Neural cell (in vitro differentiated cells): ENCODE measurements around the gene NPRL2. TPM values are rescaled to one million over a fixed set of nuclear protein-coding genes. Genes with fewer than 3 reads are reported as not detected.

ENCODE experiments used
- H2AFZ ChIP-seq: fragments of 200-600, 300-800 bp; sonication (generic), shearing (Covaris generic); 2 replicates; pipeline ENCODE4 v1.6.0; 2014; ENCODE audit warnings: low read depth, mild to moderate bottlenecking, antibody characterized with exemption, low read length, moderate library complexity
- H3F3A ChIP-seq: fragments of 200-600 bp; shearing (Covaris generic); 2 replicates; pipeline ENCODE4 v1.6.1; 2016; ENCODE audit warnings: mild to moderate bottlenecking, moderate library complexity, mixed read lengths, antibody characterized with exemption, low read length; ENCODE audit not compliant: insufficient read depth, poor library complexity, severe bottlenecking
- H3K27ac ChIP-seq: fragments of 200-600, 300-800 bp; sonication (generic), shearing (Covaris generic); 2 replicates; pipeline ENCODE4 v1.5.1; 2014; ENCODE audit warnings: mild to moderate bottlenecking, low read length, moderate library complexity
- H3K27me3 ChIP-seq: fragments of 300-800, 200-600 bp; sonication (generic), shearing (Covaris generic); 2 replicates; pipeline ENCODE4 v1.6.0; 2014; ENCODE audit warnings: mild to moderate bottlenecking, low read depth, low read length, moderate library complexity; ENCODE audit not compliant: insufficient read depth
- H3K36me3 ChIP-seq: fragments of 300-800, 200-600 bp; sonication (generic), shearing (Covaris generic); 2 replicates; pipeline ENCODE4 v1.5.1; 2014; ENCODE audit warnings: mild to moderate bottlenecking, antibody characterized with exemption, low read length, moderate library complexity; ENCODE audit not compliant: insufficient read depth
- H3K4me2 ChIP-seq: fragments of 300-800, 200-600 bp; sonication (generic), shearing (Covaris generic); 2 replicates; pipeline ENCODE4 v1.6.0; 2014; ENCODE audit warnings: mild to moderate bottlenecking, low read length
- H3K4me3 ChIP-seq: fragments of 300-800, 200-600 bp; sonication (generic), shearing (Covaris generic); 2 replicates; pipeline ENCODE4 v1.5.1; 2014; ENCODE audit warnings: mild to moderate bottlenecking, low read length, moderate library complexity
- H3K79me2 ChIP-seq: fragments of 200-600 bp; shearing (Covaris generic); replicated peaks from 2 replicates; pipeline ENCODE4 v1.6.0; 2014; ENCODE audit warnings: mild to moderate bottlenecking, low read length, moderate library complexity; ENCODE audit not compliant: insufficient read depth
- H3K9ac ChIP-seq: fragments of 300-800, 200-600 bp; sonication (generic), shearing (Covaris generic); 2 replicates; pipeline ENCODE4 v1.6.1; 2016; ENCODE audit warnings: mild to moderate bottlenecking, low read length, mixed read lengths
- H3K9me2 ChIP-seq: fragments of 200-600 bp; shearing (Covaris generic); 2 replicates; pipeline ENCODE4 v1.6.1; 2016; ENCODE audit warnings: mild to moderate bottlenecking, low read length, mixed read lengths; ENCODE audit not compliant: insufficient read depth
- H3K9me3 ChIP-seq: fragments of 200-600, 300-800 bp; sonication (generic), shearing (Covaris generic); 2 replicates; pipeline ENCODE4 v1.6.1; 2016; ENCODE audit warnings: mild to moderate bottlenecking, mixed run types, low read length, moderate library complexity, mixed read lengths
- H4K20me1 ChIP-seq: fragments of 200-600 bp; shearing (Covaris generic); 2 replicates; pipeline ENCODE4 v1.6.1; 2016; ENCODE audit warnings: mild to moderate bottlenecking, mixed run types; ENCODE audit not compliant: insufficient read depth
- CTCF ChIP-seq: fragments of 450-650 bp; IDR thresholded peaks from 2 replicates; pipeline ENCODE4 v1.5.1; 2014; ENCODE audit warnings: antibody characterized with exemption, mild to moderate bottlenecking, moderate library complexity; ENCODE audit not compliant: poor library complexity, severe bottlenecking
- EP300 ChIP-seq: fragments of 450-650 bp; conservative IDR thresholded peaks from 2 replicates; pipeline ENCODE4 v1.6.1; 2014; ENCODE audit warnings: antibody characterized with exemption, mild to moderate bottlenecking, moderate library complexity; ENCODE audit not compliant: poor library complexity, severe bottlenecking
- EZH2 ChIP-seq: fragments of 200-600, 300-800 bp; shearing (Covaris generic), sonication (generic); IDR thresholded peaks from 2 replicates; pipeline ENCODE4 v1.6.1; 2014; ENCODE audit warnings: antibody characterized with exemption, low read length, borderline replicate concordance, mild to moderate bottlenecking; ENCODE audit not compliant: insufficient read depth, poor library complexity, severe bottlenecking
- MXI1 ChIP-seq: fragments of 450-650 bp; conservative IDR thresholded peaks from 2 replicates; pipeline ENCODE4 v1.6.1; 2014; ENCODE audit warnings: antibody characterized with exemption, mild to moderate bottlenecking; ENCODE audit not compliant: poor library complexity, severe bottlenecking
- POLR2AphosphoS5 ChIP-seq: IDR thresholded peaks from 2 replicates; pipeline ENCODE4 v1.6.1; 2012
- RAD21 ChIP-seq: fragments of 450-650 bp; conservative IDR thresholded peaks from 2 replicates; pipeline ENCODE4 v1.6.1; 2014; ENCODE audit warnings: antibody characterized with exemption, mild to moderate bottlenecking, moderate library complexity
- SMC3 ChIP-seq: fragments of 450-650 bp; conservative IDR thresholded peaks from 2 replicates; pipeline ENCODE4 v1.6.1; 2014; ENCODE audit warnings: antibody characterized with exemption, mild to moderate bottlenecking, moderate library complexity; ENCODE audit not compliant: poor library complexity
- TAF1 ChIP-seq: IDR thresholded peaks from 2 replicates; pipeline ENCODE4 v1.6.1; 2012; ENCODE audit warnings: low read depth
- polyA plus RNA-seq: library from polyadenylated mRNA; depleted of rRNA; stranded (reverse); fragments of >200 nt; gene quantifications from 2 replicates; pipeline ENCODE4 v1.2.3, GENCODE V29; 2014
- TF ChIP-seq, protein P1 (sequence below): IDR thresholded peaks from 2 replicates; pipeline ENCODE4 v1.6.1; 2012; ENCODE audit warnings: borderline replicate concordance

NPRL2 gene
- polyA plus RNA-seq, 1 donor from 2014 or later = 118 TPM

- Histone ChIP-seq H3K79me2 (no peaks in the 10 kb centered on the region), H3K4me2 (no peak overlapping the region), H3K9me2 (no peaks in the 10 kb centered on the region), H4K20me1 (no peaks in the 10 kb centered on the region), H3K27ac (no peak overlapping the region), H3K27me3 (no peaks in the 10 kb centered on the region), H3K4me3 (no peak overlapping the region), H3K9ac (no peak overlapping the region), H2AFZ (no peak overlapping the region), H3K36me3 (peaks cover 7% of the 10 kb centered on the region), H3K9me3 (no peaks in the 10 kb centered on the region), H3F3A (no peaks in the 10 kb centered on the region)
- TF ChIP-seq EZH2 = no peak
- TF ChIP-seq CTCF = no peak
- no peak for TF ChIP-seq EP300
- no peak for TF ChIP-seq SMC3
- TF ChIP-seq TAF1 = no peak
- no peak for TF ChIP-seq POLR2AphosphoS5
- no peak for TF ChIP-seq MXI1
- TF ChIP-seq RAD21 = no peak
- TF ChIP-seq, protein P1, sequence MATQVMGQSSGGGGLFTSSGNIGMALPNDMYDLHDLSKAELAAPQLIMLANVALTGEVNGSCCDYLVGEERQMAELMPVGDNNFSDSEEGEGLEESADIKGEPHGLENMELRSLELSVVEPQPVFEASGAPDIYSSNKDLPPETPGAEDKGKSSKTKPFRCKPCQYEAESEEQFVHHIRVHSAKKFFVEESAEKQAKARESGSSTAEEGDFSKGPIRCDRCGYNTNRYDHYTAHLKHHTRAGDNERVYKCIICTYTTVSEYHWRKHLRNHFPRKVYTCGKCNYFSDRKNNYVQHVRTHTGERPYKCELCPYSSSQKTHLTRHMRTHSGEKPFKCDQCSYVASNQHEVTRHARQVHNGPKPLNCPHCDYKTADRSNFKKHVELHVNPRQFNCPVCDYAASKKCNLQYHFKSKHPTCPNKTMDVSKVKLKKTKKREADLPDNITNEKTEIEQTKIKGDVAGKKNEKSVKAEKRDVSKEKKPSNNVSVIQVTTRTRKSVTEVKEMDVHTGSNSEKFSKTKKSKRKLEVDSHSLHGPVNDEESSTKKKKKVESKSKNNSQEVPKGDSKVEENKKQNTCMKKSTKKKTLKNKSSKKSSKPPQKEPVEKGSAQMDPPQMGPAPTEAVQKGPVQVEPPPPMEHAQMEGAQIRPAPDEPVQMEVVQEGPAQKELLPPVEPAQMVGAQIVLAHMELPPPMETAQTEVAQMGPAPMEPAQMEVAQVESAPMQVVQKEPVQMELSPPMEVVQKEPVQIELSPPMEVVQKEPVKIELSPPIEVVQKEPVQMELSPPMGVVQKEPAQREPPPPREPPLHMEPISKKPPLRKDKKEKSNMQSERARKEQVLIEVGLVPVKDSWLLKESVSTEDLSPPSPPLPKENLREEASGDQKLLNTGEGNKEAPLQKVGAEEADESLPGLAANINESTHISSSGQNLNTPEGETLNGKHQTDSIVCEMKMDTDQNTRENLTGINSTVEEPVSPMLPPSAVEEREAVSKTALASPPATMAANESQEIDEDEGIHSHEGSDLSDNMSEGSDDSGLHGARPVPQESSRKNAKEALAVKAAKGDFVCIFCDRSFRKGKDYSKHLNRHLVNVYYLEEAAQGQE = no peak
Measured at GRCh38 chr3:50371133-50371685, 20.6 kb upstream of the NPRL2 start.

GRCh38 chr3:50370594-50370993 lies 20.0 kb upstream of the NPRL2 start:
- Histone ChIP-seq H3K9ac (no peak overlapping the region), H4K20me1 (no peaks in the 10 kb centered on the region), H3K27ac (no peak overlapping the region), H3K9me2 (no peaks in the 10 kb centered on the region), H3F3A (no peaks in the 10 kb centered on the region), H3K4me3 (no peak overlapping the region), H3K27me3 (no peaks in the 10 kb centered on the region), H3K36me3 (peaks cover 7% of the 10 kb centered on the region), H2AFZ (no peak overlapping the region), H3K79me2 (no peaks in the 10 kb centered on the region), H3K4me2 (no peak overlapping the region), H3K9me3 (no peaks in the 10 kb centered on the region)
- TF ChIP-seq POLR2AphosphoS5 (no peak), SMC3 (peak; percentile 89), CTCF (peak; percentile 83), RAD21 (peak; percentile 89), MXI1 (no peak), EZH2 (no peak), EP300 (no peak), TAF1 (no peak)
- TF ChIP-seq, protein P1 = no peak
